Kidney (tissue), 14 donors: ENCODE data around the gene PRM2. TPM values are rescaled to one million over a fixed set of nuclear protein-coding genes. Genes with fewer than 3 reads are reported as not detected.

Experiments used
- DNase-seq, 5 donors: peaks; one replicate each; pipeline ENCODE4 v3.0.0-alpha.2; 2013 to 2020
- FAIRE-seq: peaks from 2 replicates; lab custom pipeline; 2012; peaks lifted over from hg19 to GRCh38; lab: Jason Lieb, UNC
- H3K27ac ChIP-seq, 2 donors: one replicate each; pipeline ENCODE4 v1.7.0; 2013; ENCODE audit warnings: low read depth in 2 of 2, low read length in 2 of 2, inconsistent platforms in 1 of 2
- H3K27me3 ChIP-seq: one replicate; pipeline ENCODE4 v1.7.1; 2013; ENCODE audit warnings: low read length, inconsistent platforms; ENCODE audit not compliant: control insufficient read depth, insufficient read depth
- H3K36me3 ChIP-seq, 3 donors: one replicate each; pipeline versions ENCODE4 v1.7.0 to v1.7.1; 2013; ENCODE audit warnings: low read length in 3 of 3, control low read depth in 1 of 3, inconsistent platforms in 1 of 3; ENCODE audit not compliant: insufficient read depth in 3 of 3, control insufficient read depth in 2 of 3
- H3K4me1 ChIP-seq, 3 donors: one replicate each; pipeline versions ENCODE4 v1.7.0 to v1.7.1; 2013; ENCODE audit warnings: low read length in 3 of 3, inconsistent platforms in 1 of 3, low read depth in 1 of 3; ENCODE audit not compliant: control insufficient read depth in 2 of 3, insufficient read depth in 2 of 3
- H3K4me3 ChIP-seq, 3 donors: one replicate each; pipeline versions ENCODE4 v1.7.0 to v1.8.1; 2013; ENCODE audit warnings: low read length in 3 of 3, control low read depth in 1 of 3, inconsistent platforms in 1 of 3
- H3K9ac ChIP-seq, 3 donors: one replicate each; pipeline versions ENCODE4 v1.7.0 to v1.7.1; 2013; ENCODE audit warnings: low read length in 3 of 3, control low read depth in 1 of 3, inconsistent platforms in 1 of 3
- H3K9me3 ChIP-seq, 3 donors: one replicate each; pipeline versions ENCODE4 v1.7.0 to v1.7.1; 2013; ENCODE audit warnings: low read length in 3 of 3, control low read depth in 1 of 3, inconsistent platforms in 1 of 3; ENCODE audit not compliant: control insufficient read depth in 2 of 3, insufficient read depth in 1 of 3
- CTCF ChIP-seq: IDR thresholded peaks from 3 replicates; pipeline ENCODE4 v1.5.1; 2012; ENCODE audit warnings: mild to moderate bottlenecking, moderate library complexity, borderline replicate concordance; ENCODE audit not compliant: insufficient read depth; ENCODE audit errors: extremely low read depth
- intact Hi-C: fragments of 100-400 bp; cut with DNase I; formaldehyde crosslinking; loops from one replicate; pipeline ENCODE4 v1.11.1; 2022
- polyA plus RNA-seq: library from polyadenylated mRNA; stranded (reverse); fragments of 350-450 nt; fragmentation: Illumina TruSeq; extraction: RNeasy Lipid Tissue Mini Kit (QIAGEN cat#74804); gene quantifications from one replicate; pipeline ENCODE4 v1.2.3, GENCODE V29; 2014; ENCODE audit warnings: low read depth, low replicate concordance; ENCODE audit not compliant: insufficient read depth
- total RNA-seq: library from RNA; stranded (reverse); fragmentation: NEBNext Ultra II Directional; extraction: Animal tissue kit (Norgen Biotek cat#: 25700); gene quantifications from one replicate; pipeline ENCODE4 v1.2.1, GENCODE V29; 2021
- donor health status: control.
- donor health status: control.
- donor health status: control.
- donor health status: control.
- donor health status: control.
- donor health status: DM: yes; HTN: yes; CAD: no.
- donor health status: Normal renal cell carcinoma (clear cell type).

Gene PRM2
- total and polyA plus RNA-seq, 2 donors from 2014 or later = not detected

- TF ChIP-seq CTCF = no peak
- intact Hi-C loops = no loop called here
- Histone ChIP-seq H3K9me3 (no peaks in the 10 kb centered on the region), H3K4me3 (no peak overlapping the region), H3K36me3 (no peaks in the 10 kb centered on the region), H3K27me3 (no peaks in the 10 kb centered on the region), H3K27ac (no peak overlapping the region), H3K9ac (no peak overlapping the region), H3K4me1 (no peaks in the 10 kb centered on the region)
- no peak for FAIRE-seq
- DNase-seq = no peak
These were observed 3.8 kb downstream of the PRM2 start for GRCh38 chr16:11272484-11272883.

GRCh38 chr16:11271610-11272009 lies 4.7 kb downstream of the PRM2 start:
- intact Hi-C loops = no loop called here
- no peak overlapping the region for H3K27ac ChIP-seq
- no peaks in the 10 kb centered on the region for H3K27me3 ChIP-seq
- no peak for TF ChIP-seq CTCF
- no peaks in the 10 kb centered on the region for H3K9me3 ChIP-seq
- no peak overlapping the region for H3K4me3 ChIP-seq
- H3K36me3 ChIP-seq = no peaks in the 10 kb centered on the region
- no peaks in the 10 kb centered on the region for H3K4me1 ChIP-seq
- DNase-seq = no peak
- H3K9ac ChIP-seq = no peak overlapping the region
- FAIRE-seq = no peak

- H3K27ac ChIP-seq = no peak overlapping the region
- H3K4me3 ChIP-seq = no peak overlapping the region
- FAIRE-seq (no peak), DNase-seq (no peak)
- H3K27me3 ChIP-seq = no peaks in the 10 kb centered on the region
- intact Hi-C loops = no loop called here
- no peak for TF ChIP-seq CTCF
- H3K9me3 ChIP-seq = no peaks in the 10 kb centered on the region
- H3K36me3 ChIP-seq = no peaks in the 10 kb centered on the region
- no peaks in the 10 kb centered on the region for H3K4me1 ChIP-seq
- H3K9ac ChIP-seq = no peak overlapping the region
These were observed 5.6 kb downstream of the PRM2 start for GRCh38 chr16:11270602-11271162.

- FAIRE-seq = no peak
- DNase-seq = no peak
- intact Hi-C loops = no loop called here
These were observed 7.3 kb downstream of the PRM2 start, which contains the start of gene TNP2 for GRCh38 chr16:11268921-11269375. TSS of gene TNP2 (minus strand) at chr16:11269325. CDS start at chr16:11269262, 63 bp downstream.

More at GRCh38 chr16:11268921-11269375, 7.3 kb downstream of the PRM2 start, which contains the start of gene TNP2:
- no peak within 1 kb of the TSS for H3K27ac ChIP-seq
- H3K27me3 ChIP-seq = no peaks in the 10 kb centered on the region
- H3K4me1 ChIP-seq = no peaks in the 10 kb centered on the region
- H3K9me3 ChIP-seq = no peaks in the 10 kb centered on the region
- no peaks in the 10 kb centered on the region for H3K36me3 ChIP-seq
- TF ChIP-seq CTCF = no peak
- no peak within 1 kb of the TSS for H3K4me3 ChIP-seq
- H3K9ac ChIP-seq = no peak within 1 kb of the TSS
